NCI-H1417 (cell line): ENCODE results near the gene ZBTB7C.

Experiments used
- DNase-seq, 3 experiments: peaks; one replicate each; lab custom pipeline; 2025; lab: John Stamatoyannopoulos, UW

Gene ZBTB7C

GRCh38 chr18:47999801-48000248 is 409.4 kb downstream of the ZBTB7C start:
- DNase-seq = no peak

- DNase-seq = peak in 2 of 3 experiments; percentile 5 to 23
Observed at GRCh38 chr18:47997338-47997780, 411.8 kb downstream of the ZBTB7C start.

GRCh38 chr18:47996091-47996541 is 413.1 kb downstream of the ZBTB7C start:
- DNase-seq = peak; percentile 28 to 84 (median 68)

GRCh38 chr18:47995654-47996053 is 413.5 kb downstream of the ZBTB7C start:
- no peak for DNase-seq

- DNase-seq = no peak
Observed at GRCh38 chr18:47993409-47993808, 415.8 kb downstream of the ZBTB7C start.

GRCh38 chr18:47992976-47993375 is 416.2 kb downstream of the ZBTB7C start:
- no peak for DNase-seq

- DNase-seq = no peak
Observed at GRCh38 chr18:47992266-47992665, 416.9 kb downstream of the ZBTB7C start.

- DNase-seq = peak in 1 of 3 experiments; percentile 6
Observed at GRCh38 chr18:47990981-47991380, 418.2 kb downstream of the ZBTB7C start.

GRCh38 chr18:47987388-47987699 is 421.8 kb downstream of the ZBTB7C start:
- no peak for DNase-seq

GRCh38 chr18:47986620-47987387 is 422.4 kb downstream of the ZBTB7C start:
- peak in 2 of 3 experiments; percentile 8 to 33 for DNase-seq

- DNase-seq = no peak
Observed at GRCh38 chr18:47985866-47986265, 423.3 kb downstream of the ZBTB7C start.

GRCh38 chr18:47984991-47985390 is 424.2 kb downstream of the ZBTB7C start:
- DNase-seq = no peak

- DNase-seq = no peak
Observed at GRCh38 chr18:47983946-47984345, 425.2 kb downstream of the ZBTB7C start.

- DNase-seq = no peak
Observed at GRCh38 chr18:47983055-47983454, 426.1 kb downstream of the ZBTB7C start.

GRCh38 chr18:47981830-47982229 is 427.4 kb downstream of the ZBTB7C start:
- DNase-seq = no peak

- DNase-seq = peak in 2 of 3 experiments; percentile 12 to 48
Observed at GRCh38 chr18:47981320-47981719, 427.9 kb downstream of the ZBTB7C start.

- DNase-seq = no peak
Observed at GRCh38 chr18:47979611-47980200, 429.5 kb downstream of the ZBTB7C start.

GRCh38 chr18:47978603-47979002 is 430.6 kb downstream of the ZBTB7C start:
- peak in 1 of 3 experiments; percentile 29 for DNase-seq

- peak in 1 of 3 experiments; percentile 60 for DNase-seq
Observed at GRCh38 chr18:47978141-47978540, 431.0 kb downstream of the ZBTB7C start.
